LNCaP clone FGC (cell line): ENCODE measurements around the gene CD58.

ENCODE experiments used
- DNase-seq: peaks from one replicate; pipeline ENCODE4 v3.0.0-alpha.2; 2011; ENCODE audit warnings: low read depth
- H3K4me3 ChIP-seq: 2 replicates; pipeline ENCODE4 v1.5.1; 2011; ENCODE audit warnings: mild to moderate bottlenecking, low read depth, low read length, control low read depth
- CTCF ChIP-seq: IDR thresholded peaks from 2 replicates; pipeline ENCODE4 v1.5.1; 2012; ENCODE audit warnings: mild to moderate bottlenecking; ENCODE audit not compliant: control insufficient read depth, insufficient read depth; ENCODE audit errors: extremely low read depth

The CD58 gene

GRCh38 chr1:116540088-116540487, 30.7 kb downstream of the CD58 start:
- no peak overlapping the region for H3K4me3 ChIP-seq
- TF ChIP-seq CTCF, result no peak
- DNase-seq, result no peak

GRCh38 chr1:116538544-116538943, 32.3 kb downstream of the CD58 start:
- no peak overlapping the region for H3K4me3 ChIP-seq
- no peak for DNase-seq
- no peak for TF ChIP-seq CTCF

- no peak for DNase-seq
- no peak for TF ChIP-seq CTCF
- H3K4me3 ChIP-seq, result no peak overlapping the region
Observed at GRCh38 chr1:116537898-116538297, 32.9 kb downstream of the CD58 start.

- no peak for DNase-seq
- H3K4me3 ChIP-seq, result no peak overlapping the region
- TF ChIP-seq CTCF, result no peak
Observed at GRCh38 chr1:116537040-116537831, 33.6 kb downstream of the CD58 start.

GRCh38 chr1:116534014-116534739, 36.6 kb downstream of the CD58 start:
- TF ChIP-seq CTCF, result no peak
- DNase-seq, result no peak
- no peak overlapping the region for H3K4me3 ChIP-seq

GRCh38 chr1:116533429-116533820, 37.4 kb downstream of the CD58 start:
- no peak for DNase-seq
- no peak for TF ChIP-seq CTCF
- H3K4me3 ChIP-seq, result no peak overlapping the region
